Cerebellar cortex (tissue), 1 donor: ENCODE data around the gene NCKAP5L.
A peak's percentile ranks its signal among the peaks of the same experiment; 100 is the strongest.
"Not testable (repeated sequence)": the region's sequence is repeated elsewhere in the genome, so short reads cannot be mapped to it uniquely, and the experiment has no call there.

Source experiments
- DNase-seq: peaks from one replicate; pipeline ENCODE4 v3.0.0-alpha.2; 2015; ENCODE audit warnings: low spot score

The NCKAP5L gene

DNA sequence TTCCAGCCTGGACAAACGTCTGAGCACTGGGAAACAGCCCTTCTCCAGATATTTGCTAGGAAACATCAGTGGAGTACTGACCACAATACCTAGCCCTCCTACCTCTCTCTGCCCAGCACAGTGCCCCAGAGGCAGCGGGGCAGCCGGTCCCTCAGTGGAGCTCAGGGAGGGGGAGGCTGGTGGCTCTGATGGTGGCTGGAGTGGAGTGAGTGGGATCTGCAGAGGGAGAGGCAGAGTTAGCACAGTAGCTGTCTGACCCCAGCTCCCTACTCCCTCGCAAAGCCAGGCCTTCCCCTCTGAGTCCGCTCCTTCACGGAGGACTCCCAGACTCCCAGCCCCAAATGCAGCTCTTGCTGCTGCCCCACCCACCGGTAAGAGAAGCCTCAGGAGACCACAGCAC lies 30.0 kb downstream of the NCKAP5L start:
- DNase-seq: no peak

GRCh38 chr12:49797449-49797776 lies 30.8 kb downstream of the NCKAP5L start:
- no peak for DNase-seq

- no peak for DNase-seq
These were observed 31.4 kb downstream of the NCKAP5L start for GRCh38 chr12:49796606-49797448.

GRCh38 chr12:49796155-49796554 lies 32.1 kb downstream of the NCKAP5L start:
- DNase-seq: no peak

DNA sequence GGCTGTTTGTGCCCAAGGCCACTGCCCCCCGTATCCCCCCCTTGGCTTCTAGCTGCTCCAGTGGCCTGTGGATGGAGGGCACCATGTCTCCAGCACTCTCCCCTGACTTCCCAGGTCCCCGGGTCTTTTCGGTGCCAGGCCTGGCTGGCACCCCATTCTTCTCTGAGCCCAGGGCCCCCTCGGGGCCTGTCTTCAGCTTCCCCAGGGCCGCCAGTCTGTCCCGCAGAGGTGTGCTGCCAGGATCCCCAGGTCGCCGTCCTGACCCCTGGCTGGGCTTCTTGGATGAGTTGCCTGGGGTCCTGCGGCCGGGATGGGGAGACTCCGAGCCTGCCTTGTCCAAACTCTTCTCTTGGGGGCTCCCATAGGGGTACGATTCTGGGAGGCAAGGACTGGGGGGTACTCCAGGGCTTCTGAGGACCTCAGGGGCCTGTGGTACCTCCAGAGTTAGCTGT lies 32.5 kb downstream of the NCKAP5L start:
- DNase-seq: no peak

- no peak for DNase-seq
These were observed 33.2 kb downstream of the NCKAP5L start for GRCh38 chr12:49794811-49795653.

DNA sequence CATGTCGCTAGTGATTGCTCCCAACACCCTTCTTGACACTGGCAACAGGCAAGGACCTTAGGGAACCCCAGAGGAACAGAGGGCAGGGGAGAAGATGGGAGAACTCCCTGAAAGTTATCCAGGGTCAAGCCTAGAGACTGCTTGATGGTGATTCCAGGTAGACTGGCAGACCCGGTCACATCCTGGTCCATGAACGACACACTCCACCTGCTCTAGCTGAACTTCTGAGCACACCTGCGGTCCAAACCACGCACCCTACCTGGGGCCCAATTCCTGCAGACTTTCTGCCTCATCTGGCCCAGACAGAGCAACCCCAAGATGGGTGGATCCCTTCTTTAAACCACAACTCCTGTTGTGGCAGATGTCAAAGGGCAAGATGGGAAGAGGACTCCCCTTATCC lies 34.2 kb downstream of the NCKAP5L start:
- no peak for DNase-seq

- DNase-seq: no peak
These were observed 34.6 kb downstream of the NCKAP5L start for GRCh38 chr12:49793620-49794019.

DNA sequence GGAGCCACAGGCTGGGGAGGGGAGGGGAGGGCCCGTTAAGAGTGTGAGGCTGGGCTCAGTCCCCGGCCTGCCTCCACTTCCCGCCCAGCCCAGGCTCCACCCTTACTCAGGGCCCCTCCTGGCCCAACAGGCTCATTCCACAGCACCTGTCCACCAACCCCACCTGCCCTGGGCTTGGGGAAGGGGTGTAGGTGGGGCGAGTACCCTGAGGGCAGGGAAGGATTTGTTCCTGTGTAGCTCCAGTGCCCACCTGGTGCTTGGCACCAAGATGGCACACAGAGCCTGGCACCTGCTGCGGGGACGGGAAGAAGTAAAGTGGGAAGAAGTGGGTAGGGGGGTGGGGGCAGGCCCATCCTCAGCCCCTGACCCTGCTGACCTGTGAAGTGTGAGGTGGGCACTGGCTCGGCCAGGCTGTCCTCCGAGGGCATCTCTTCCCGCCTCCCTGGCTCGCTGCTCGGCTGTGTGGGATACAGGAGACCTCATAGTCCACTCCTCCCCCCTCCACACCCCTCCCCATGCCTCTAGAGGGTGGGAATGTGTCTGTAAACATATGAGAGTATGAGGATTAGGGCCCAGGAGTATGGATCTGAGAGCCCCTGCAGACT lies 35.1 kb downstream of the NCKAP5L start:
- no peak for DNase-seq

DNA sequence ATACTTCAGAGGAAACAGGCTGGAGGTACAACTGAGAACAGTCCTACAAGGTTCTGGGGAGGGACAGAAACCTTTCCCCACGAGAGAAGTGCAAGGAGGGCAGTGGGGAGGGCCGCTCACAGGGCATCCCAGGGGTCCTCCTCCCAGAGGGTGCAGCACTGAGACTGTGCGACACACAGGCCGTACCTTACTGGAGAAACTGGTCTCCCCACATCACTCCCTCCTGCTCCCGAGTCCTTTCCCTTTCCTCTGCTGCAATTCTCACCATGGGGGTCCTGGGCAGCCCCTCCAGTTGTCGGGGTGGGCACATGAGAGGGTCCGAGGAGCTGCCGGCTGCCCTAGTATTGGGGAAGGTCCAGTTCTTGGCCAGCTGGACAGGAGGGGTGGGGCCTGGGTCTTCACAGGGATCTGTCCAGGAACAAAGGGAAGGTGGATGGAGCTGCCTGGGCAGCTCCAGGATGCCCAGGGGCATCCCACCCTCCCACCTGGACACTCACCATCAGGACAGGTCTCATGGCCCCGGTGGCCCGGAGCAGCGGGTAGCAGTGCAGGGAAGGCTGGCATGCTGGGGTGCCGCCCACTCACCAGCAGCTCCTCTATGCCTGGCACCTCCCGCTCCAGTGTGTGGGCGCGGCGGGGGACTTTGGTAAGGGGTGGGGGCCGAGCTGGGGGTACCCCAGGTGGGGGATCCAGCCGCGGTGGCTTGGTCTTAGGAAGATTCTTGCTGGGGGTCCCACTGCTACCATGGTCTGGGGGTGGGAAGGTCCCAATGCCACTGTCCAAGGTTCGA lies 35.8 kb downstream of the NCKAP5L start:
- DNase-seq: no peak

GRCh38 chr12:49791700-49792099 lies 36.5 kb downstream of the NCKAP5L start:
- no peak for DNase-seq

- no peak for DNase-seq
These were observed 37.3 kb downstream of the NCKAP5L start for GRCh38 chr12:49790741-49791555.

GRCh38 chr12:49789992-49790391 lies 38.2 kb downstream of the NCKAP5L start:
- no peak for DNase-seq

- no peak for DNase-seq
These were observed 40.5 kb downstream of the NCKAP5L start for GRCh38 chr12:49787672-49788071.

DNA sequence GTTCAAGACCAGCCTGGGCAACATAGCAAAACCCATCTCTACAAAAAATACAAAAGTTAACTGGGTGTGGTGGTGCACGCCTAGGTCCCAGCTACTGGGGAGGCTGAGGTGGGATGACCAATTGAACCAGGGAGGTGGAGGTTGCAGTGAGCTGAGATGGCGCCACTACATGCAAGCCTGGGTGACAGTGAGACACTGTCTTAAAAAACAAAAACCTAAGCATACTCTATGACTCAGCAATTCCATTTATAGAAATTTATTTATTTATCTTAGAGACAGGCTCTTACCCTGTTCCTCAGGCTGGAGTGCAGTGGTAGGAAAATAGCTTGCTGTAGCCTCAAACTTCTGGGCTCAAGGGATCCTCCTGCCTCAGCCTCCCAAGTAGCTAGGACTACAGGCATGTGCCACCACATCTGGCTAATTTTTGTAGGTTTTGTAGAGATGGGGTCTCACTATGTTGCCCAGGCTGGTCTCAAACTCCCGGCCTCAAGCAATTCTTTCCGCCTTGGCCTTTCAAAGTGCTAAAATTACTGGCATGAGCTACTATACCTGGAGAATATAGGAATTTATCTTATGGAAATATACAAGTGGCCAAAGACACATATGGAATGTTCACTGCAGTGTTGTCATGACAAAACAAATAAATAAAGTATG lies 43.3 kb downstream of the NCKAP5L start:
- no peak for DNase-seq

- DNase-seq: no peak
These were observed 44.1 kb downstream of the NCKAP5L start for GRCh38 chr12:49783917-49784676.

GRCh38 chr12:49780914-49781313 lies 47.3 kb downstream of the NCKAP5L start:
- DNase-seq: not testable (repeated sequence)

DNA sequence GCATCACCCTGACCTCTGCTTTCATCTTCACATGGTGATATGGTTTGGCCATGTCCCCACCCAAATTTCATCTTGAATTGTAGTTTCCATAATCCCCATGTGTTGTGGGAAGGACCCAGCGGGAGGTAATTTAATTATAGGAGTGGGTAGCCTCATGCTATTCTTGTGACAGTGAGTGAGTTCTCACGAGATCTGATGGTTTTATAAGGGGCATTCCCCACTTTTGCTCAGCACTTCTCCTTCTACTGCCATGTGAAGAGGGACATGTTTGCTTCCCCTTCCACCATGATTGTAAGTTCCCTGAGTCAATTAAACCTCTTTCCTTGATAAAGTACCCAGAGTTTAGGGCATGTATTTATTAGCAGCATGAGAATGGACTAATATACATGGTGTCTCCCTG lies 48.6 kb downstream of the NCKAP5L start:
- no peak for DNase-seq

- peak; percentile 46 for DNase-seq
These were observed 50.1 kb downstream of the NCKAP5L start for GRCh38 chr12:49777800-49778748.
